Stomach (tissue), 19 donors: ENCODE measurements around the gene SLC38A10. TPM values are rescaled to one million over a fixed set of nuclear protein-coding genes. Genes with fewer than 3 reads are reported as not detected.

Experiments used
- DNase-seq, 2 donors: peaks; one replicate each; pipeline versions ENCODE4 v3.0.0 to v3.0.0-alpha.2; 2013 to 2019
- H3K27ac ChIP-seq, 5 donors: fragments of 200-600 bp in 4 of 5; sonication (generic) in 4 of 5; one replicate each; pipeline ENCODE4 v1.5.1; 2013 to 2019; ENCODE audit warnings: mild to moderate bottlenecking in 1 of 5, moderate library complexity in 1 of 5
- H3K27me3 ChIP-seq, 3 donors: fragments of 200-600 bp; sonication (generic); one replicate each; pipeline ENCODE4 v1.5.1; 2017 to 2019; ENCODE audit warnings: mixed run types in 1 of 3
- H3K36me3 ChIP-seq, 4 donors: fragments of 200-600 bp; sonication (generic); 1 replicate in 3 of 4; 2 replicates in 1 of 4; pipeline ENCODE4 v1.5.1; 2016 to 2019
- H3K4me1 ChIP-seq, 4 donors: fragments of 200-600 bp; sonication (generic); one replicate each; pipeline ENCODE4 v1.5.1; 2016 to 2019
- H3K4me3 ChIP-seq, 4 donors: fragments of 200-600 bp; sonication (generic) in 3 of 4; one replicate each; pipeline ENCODE4 v1.5.1; 2016 to 2019; ENCODE audit warnings: mild to moderate bottlenecking in 1 of 4
- H3K9me3 ChIP-seq, 4 donors: fragments of 200-600 bp; sonication (generic); one replicate each; pipeline ENCODE4 v1.5.1; 2016 to 2019
- CTCF ChIP-seq, 7 experiments: fragments of 450-650 bp in 4 of 7; fragments of 200-600 bp in 3 of 7; sonication (generic) in 3 of 7; IDR thresholded peaks; one replicate each; pipeline ENCODE4 v1.5.1; 2016 to 2019; ENCODE audit warnings: antibody characterized with exemption in 7 of 7, control low read depth in 2 of 7, mild to moderate bottlenecking in 1 of 7
- EP300 ChIP-seq: sonication (generic); formaldehyde crosslinking; IDR thresholded peaks from one replicate; pipeline ENCODE4 v1.6.1; 2017; ENCODE audit warnings: antibody characterized with exemption
- POLR2A ChIP-seq, 4 donors: fragments of 450-650 bp; IDR thresholded peaks; one replicate each; pipeline ENCODE4 v1.6.1; 2016; ENCODE audit warnings: antibody characterized with exemption in 4 of 4, control low read depth in 2 of 4, mild to moderate bottlenecking in 1 of 4, moderate library complexity in 1 of 4
- POLR2AphosphoS5 ChIP-seq, 3 donors: sonication (generic); formaldehyde crosslinking; IDR thresholded peaks; one replicate each; pipeline ENCODE4 v1.6.1; 2016; ENCODE audit warnings: antibody characterized with exemption in 3 of 3
- WGBS, 5 donors: extraction: QIAGEN DNeasy Blood & Tissue Kit in 3 of 5; methylation state at CpG; one replicate each; pipeline versions ENCODE4 v1.1.5 to v1.1.7; 2013 to 2018; 5-methylcytosine and 5-hydroxymethylcytosine counted together
- intact Hi-C: fragments of 100-400 bp; cut with DNase I; formaldehyde crosslinking; loops from one replicate; pipeline ENCODE4 v1.15.1; 2023; ENCODE audit warnings: low total_unique reads
- long read RNA-seq, 10 donors: transcript quantifications; one replicate each; lab custom pipeline, GENCODE V29; 2026
- polyA plus RNA-seq, 3 donors: library from polyadenylated mRNA; stranded (reverse); fragments of 200-250 nt; gene quantifications; one replicate each; pipeline ENCODE4 v1.2.3, GENCODE V29; 2013
- total RNA-seq, 5 donors: library from RNA; depleted of rRNA; stranded (reverse); fragments of >200 nt; gene quantifications; one replicate each; pipeline versions ENCODE4 v1.1.0 to v1.2.3, GENCODE V29; 2014 to 2016
- donor health status: healthy with polysubstance abuse.
- donor health status: Bipolar disorder and iron deficiency.
- donor health status: healthy.

The SLC38A10 gene
- total RNA-seq: 100 to 1,000 TPM in 2 of 5 donors, 10 to 100 TPM in 3; 27.4 to 140 (median 82.6) TPM
- polyA plus RNA-seq: 10 to 100 TPM; 18.6 to 78.1 (median 56.4) TPM
- long read RNA-seq, donor 1, full-length matches to known transcripts: 7 of 7 reads
- long read RNA-seq, donor 1, partial matches to known transcripts: 0 of 7 reads
- long read RNA-seq, donor 1, other reads (novel, unspliced or antisense): 0 of 7 reads
- long read RNA-seq, donor 2, full-length matches to known transcripts: 5 of 10 reads
- long read RNA-seq, donor 2, partial matches to known transcripts: 5 of 10 reads
- long read RNA-seq, donor 2, other reads (novel, unspliced or antisense): 0 of 10 reads
- long read RNA-seq, donor 3, full-length matches to known transcripts: 3 of 3 reads
- long read RNA-seq, donor 3, partial matches to known transcripts: 0 of 3 reads
- long read RNA-seq, donor 3, other reads (novel, unspliced or antisense): 0 of 3 reads
- long read RNA-seq, donor 4: 0 reads
- long read RNA-seq, donor 5, full-length matches to known transcripts: 8 of 8 reads
- long read RNA-seq, donor 5, partial matches to known transcripts: 0 of 8 reads
- long read RNA-seq, donor 5, other reads (novel, unspliced or antisense): 0 of 8 reads
- long read RNA-seq, donor 6, full-length matches to known transcripts: 11 of 16 reads
- long read RNA-seq, donor 6, partial matches to known transcripts: 5 of 16 reads
- long read RNA-seq, donor 6, other reads (novel, unspliced or antisense): 0 of 16 reads
- long read RNA-seq, donor 7, full-length matches to known transcripts: 6 of 6 reads
- long read RNA-seq, donor 7, partial matches to known transcripts: 0 of 6 reads
- long read RNA-seq, donor 7, other reads (novel, unspliced or antisense): 0 of 6 reads
- long read RNA-seq, donor 8, full-length matches to known transcripts: 6 of 6 reads
- long read RNA-seq, donor 8, partial matches to known transcripts: 0 of 6 reads
- long read RNA-seq, donor 8, other reads (novel, unspliced or antisense): 0 of 6 reads
- long read RNA-seq, donor 9, transcript SLC38A10-210 (1 exons, 1,627 nt): major isoform, 6 of 6 reads
- long read RNA-seq, donor 9, partial matches to known transcripts: 0 of 6 reads
- long read RNA-seq, donor 9, other reads (novel, unspliced or antisense): 0 of 6 reads
- long read RNA-seq, donor 10, full-length matches to known transcripts: 2 of 2 reads
- long read RNA-seq, donor 10, partial matches to known transcripts: 0 of 2 reads
- long read RNA-seq, donor 10, other reads (novel, unspliced or antisense): 0 of 2 reads

GRCh38 chr17:81295031-81295675 lies at the start of gene SLC38A10:
Gene SLC38A10 (minus strand): TSS chr17:81295307. CDS start chr17:81294921, 386 bp downstream.
- peak; percentile 97 to 99 (median 99) for TF ChIP-seq POLR2AphosphoS5 (IDR thresholded peaks at IDR 0.05)
- no peak for TF ChIP-seq CTCF (IDR thresholded peaks at IDR 0.05)
- peak in 2 of 4 donors; percentile 60 to 78 for TF ChIP-seq POLR2A (IDR thresholded peaks at IDR 0.05)
- no peak for TF ChIP-seq EP300
- intact Hi-C loops: no loop called here
- H3K9me3 ChIP-seq: no peaks in the 10 kb centered on the region
- H3K4me1 ChIP-seq: peaks cover 33 to 48% (median 45%) of the 10 kb centered on the region in 4 donors
- no peaks in the 10 kb centered on the region for H3K27me3 ChIP-seq
- H3K4me3 ChIP-seq: peak within 1 kb of the TSS; percentile 71 to 92 (median 84)
- H3K27ac ChIP-seq: peak within 1 kb of the TSS; percentile 93 to 99 (median 98)
- WGBS, 5 donors: 0 to 1% (median 0%) methylated on average over 33 to 59 of the region's 59 CpGs
- DNase-seq: peak; percentile 94 to 97
- H3K36me3 ChIP-seq: peaks cover 0 to 9% (median 6%) of the 10 kb centered on the region in 4 donors

- intact Hi-C loops: no loop called here
- Histone ChIP-seq H3K4me1 (peaks cover 48 to 79% (median 73%) of the 10 kb centered on the region in 4 donors), H3K4me3 (peak overlapping the region; percentile 68 to 91 (median 75)), H3K27ac (peak overlapping the region; percentile 88 to 98 (median 98)), H3K27me3 (peaks cover 0 to 51% (median 21%) of the 10 kb centered on the region in 3 donors), H3K9me3 (no peaks in the 10 kb centered on the region), H3K36me3 (no peaks in the 10 kb centered on the region)
- TF ChIP-seq CTCF (IDR thresholded peaks at IDR 0.05) (no peak), POLR2AphosphoS5 (IDR thresholded peaks at IDR 0.05) (no peak), POLR2A (IDR thresholded peaks at IDR 0.05) (no peak), EP300 (no peak)
- 4 to 8% (median 5%) methylated on average over 51 to 55 of the region's 55 CpGs for WGBS, 5 donors
- peak in 1 of 2 donors; percentile 65 for DNase-seq
These were observed 47.4 kb upstream of the SLC38A10 start for GRCh38 chr17:81342269-81343070.

- TF ChIP-seq CTCF (IDR thresholded peaks at IDR 0.05): no peak
- no peak for TF ChIP-seq POLR2AphosphoS5 (IDR thresholded peaks at IDR 0.05)
- no peak for TF ChIP-seq POLR2A (IDR thresholded peaks at IDR 0.05)
- TF ChIP-seq EP300: no peak
- Histone ChIP-seq H3K27ac (peak overlapping the region; percentile 75 to 98 (median 98)), H3K36me3 (no peaks in the 10 kb centered on the region), H3K9me3 (no peaks in the 10 kb centered on the region), H3K4me3 (peak overlapping the region; percentile 68 to 91 (median 75)), H3K4me1 (peaks cover 54 to 79% (median 74%) of the 10 kb centered on the region in 4 donors), H3K27me3 (peaks cover 0 to 51% (median 21%) of the 10 kb centered on the region in 3 donors)
- WGBS, 5 donors: 3 to 12% (median 5%) methylated on average over 28 to 83 of the region's 83 CpGs
- intact Hi-C loops: no loop called here
- DNase-seq: peak in 1 of 2 donors; percentile 63
These were observed 46.6 kb upstream of the SLC38A10 start for GRCh38 chr17:81341516-81342268.
